HL-60 (cell line): ENCODE results near the gene EYS.

Experiments
- CTCF ChIP-seq: IDR thresholded peaks from one replicate; pipeline ENCODE4 v1.5.1; 2011; ENCODE audit warnings: low read length, control low read depth, inconsistent platforms; ENCODE audit not compliant: insufficient read depth
- GABPA ChIP-seq: IDR thresholded peaks from 2 replicates; pipeline ENCODE4 v1.6.1; 2012; ENCODE audit warnings: low read depth
- POLR2AphosphoS5 ChIP-seq: IDR thresholded peaks from 2 replicates; pipeline ENCODE4 v1.6.1; 2012; ENCODE audit warnings: low read depth
- REST ChIP-seq: IDR thresholded peaks from 2 replicates; pipeline ENCODE4 v1.6.1; 2012; ENCODE audit warnings: low read depth; ENCODE audit not compliant: insufficient replicate concordance
- SPI1 ChIP-seq: IDR thresholded peaks from 2 replicates; pipeline ENCODE4 v1.6.1; 2012; ENCODE audit warnings: low read depth, mild to moderate bottlenecking, borderline replicate concordance

- TF ChIP-seq GABPA, result no peak
- no peak for TF ChIP-seq POLR2AphosphoS5
- TF ChIP-seq CTCF, result no peak
- no peak for TF ChIP-seq REST
- TF ChIP-seq SPI1, result no peak
Measured at GRCh38 chr6:65199683-65200082, 507.3 kb downstream of the EYS start.
